Superior temporal gyrus (tissue), 1 donor: ENCODE results near the gene SEMA4D.
"Not testable (repeated sequence)": the region's sequence is repeated elsewhere in the genome, so short reads cannot be mapped to it uniquely, and the experiment has no call there.

ENCODE experiments used
- DNase-seq: peaks from one replicate; pipeline ENCODE4 v3.0.0-alpha.2; 2016; ENCODE audit errors: extremely low spot score

Gene SEMA4D

GRCh38 chr9:89482056-89482851, 15.7 kb downstream of the SEMA4D start:
- peak; percentile 79 for DNase-seq

DNA sequence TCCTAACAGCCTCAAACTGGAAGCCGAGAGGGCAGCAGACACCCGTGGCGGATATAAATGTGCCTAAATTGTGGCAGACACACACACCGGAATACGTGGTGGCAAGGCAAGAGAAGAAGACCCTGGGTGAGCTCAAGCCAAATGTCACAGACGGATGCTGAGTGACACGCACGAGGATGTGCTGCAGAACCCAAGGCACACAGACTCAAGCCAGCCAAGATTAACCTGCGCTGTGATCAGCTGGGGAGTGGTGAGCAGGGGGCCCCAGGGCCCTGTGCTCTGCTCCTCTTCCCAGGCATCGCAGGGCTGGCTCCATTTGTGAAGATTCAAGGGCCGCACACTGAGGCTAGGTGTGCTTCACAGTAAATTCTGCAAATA, 16.4 kb downstream of the SEMA4D start:
- no peak for DNase-seq

DNA sequence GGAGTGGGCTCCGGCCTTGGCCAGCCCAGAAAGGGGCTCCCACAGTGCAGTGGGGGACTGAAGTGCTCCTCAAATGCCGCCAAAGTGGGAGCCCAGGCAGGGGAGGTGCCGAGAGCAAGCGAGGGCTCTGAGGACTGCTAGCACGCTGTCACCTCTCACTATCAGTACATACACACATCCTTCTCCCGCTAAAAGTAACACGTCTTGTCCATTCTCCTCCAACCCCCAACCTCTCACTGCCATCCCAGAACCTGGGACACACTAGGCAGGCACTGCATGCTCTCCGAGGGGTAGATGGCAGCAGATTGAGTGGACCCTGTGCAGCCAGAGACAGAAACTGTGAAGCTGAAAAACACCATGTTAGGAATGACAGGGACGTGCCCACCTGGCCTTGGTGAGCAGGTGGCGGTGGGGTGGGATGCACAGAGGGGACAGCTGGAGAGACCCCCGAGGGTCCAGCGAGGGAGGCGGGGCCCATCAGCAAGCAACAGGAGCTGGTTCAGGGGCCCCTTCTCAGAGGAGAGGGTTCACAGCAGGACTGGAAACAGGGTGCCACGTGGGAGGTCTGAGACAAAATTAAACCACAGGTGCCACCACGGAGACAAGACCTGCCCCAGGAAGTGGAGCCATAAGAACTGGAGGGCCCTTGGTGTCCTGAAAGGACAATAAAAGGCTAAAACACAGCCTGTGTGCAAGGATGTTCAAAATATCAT, 16.9 kb downstream of the SEMA4D start:
- DNase-seq: no peak

DNA sequence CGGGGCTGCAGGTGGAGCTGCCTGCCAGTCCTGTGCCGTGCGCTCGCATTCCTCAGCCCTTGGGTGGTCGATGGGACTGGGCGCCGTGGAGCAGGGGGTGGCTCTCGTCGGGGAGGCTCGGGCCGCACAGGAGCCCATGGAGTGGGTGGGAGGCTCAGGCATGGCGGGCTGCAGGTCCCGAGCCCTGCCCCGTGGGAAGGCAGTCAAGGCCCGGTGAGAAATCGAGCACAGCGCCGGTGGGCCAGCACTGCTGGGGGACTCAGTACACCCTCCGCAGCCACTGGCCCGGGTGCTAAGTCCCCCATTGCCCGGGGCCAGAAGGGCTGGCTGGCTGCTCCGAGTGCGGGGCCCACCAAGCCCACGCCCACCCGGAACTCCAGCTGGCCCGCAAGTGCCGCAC, 17.5 kb downstream of the SEMA4D start:
- DNase-seq: not testable (repeated sequence)

DNA sequence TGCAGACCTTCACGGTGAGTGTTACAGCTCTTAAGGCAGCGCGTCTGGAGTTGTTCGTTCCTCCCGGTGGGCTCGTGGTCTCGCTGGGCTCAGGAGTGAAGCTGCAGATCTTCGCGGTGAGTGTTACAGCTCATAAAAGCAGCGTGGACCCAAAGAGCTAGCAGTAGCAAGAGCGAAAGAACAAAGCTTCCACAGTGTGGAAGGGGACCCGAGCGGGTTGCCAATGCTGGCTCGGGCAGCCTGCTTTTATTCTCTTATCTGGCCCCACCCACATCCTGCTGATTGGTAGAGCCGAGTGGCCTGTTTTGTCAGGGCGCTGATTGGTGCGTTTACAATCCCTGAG, 18.3 kb downstream of the SEMA4D start:
- DNase-seq: not testable (repeated sequence)

DNA sequence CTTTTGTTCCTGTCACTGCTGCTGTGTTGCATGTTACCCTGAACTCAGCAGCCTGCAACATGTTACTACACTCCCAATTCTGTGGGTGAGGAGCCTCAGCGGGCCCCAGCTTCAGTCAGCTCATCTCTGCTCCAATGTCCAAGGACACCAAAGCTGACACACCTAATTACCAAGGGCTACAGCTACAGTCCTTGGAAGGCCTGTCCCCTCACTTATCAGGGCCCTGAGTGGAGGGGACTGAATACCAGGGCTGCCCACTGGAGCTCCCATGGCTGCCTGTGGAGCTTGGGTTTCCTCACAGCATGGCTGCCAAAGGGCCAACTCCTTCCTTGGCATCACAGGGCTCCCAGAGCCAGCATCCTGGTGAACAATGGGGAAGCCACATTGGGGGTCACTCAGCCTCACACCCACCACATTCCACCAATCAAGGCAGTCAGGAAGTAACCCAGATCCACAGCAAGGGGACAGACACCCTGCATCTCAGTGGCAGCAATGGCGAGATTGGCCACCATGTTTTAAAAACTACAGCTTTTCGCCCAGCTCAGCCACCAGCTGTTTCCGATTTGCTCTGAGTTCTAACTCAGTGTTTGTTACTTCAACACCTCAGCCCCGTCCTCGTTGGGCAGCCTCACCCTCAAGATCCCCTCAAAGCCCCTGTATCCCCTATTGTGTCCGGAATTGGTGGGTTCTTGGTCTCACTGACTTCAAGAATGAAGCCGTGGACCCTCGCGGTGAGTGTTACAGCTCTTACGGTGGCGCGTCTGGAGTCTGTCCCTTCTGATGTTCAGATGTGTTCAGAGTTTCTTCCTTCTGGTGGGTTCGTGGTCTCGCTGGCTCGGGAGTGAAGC, 18.9 kb downstream of the SEMA4D start:
- no peak for DNase-seq

- no peak for DNase-seq
Observed at GRCh38 chr9:89477811-89478630, 19.9 kb downstream of the SEMA4D start.

- no peak for DNase-seq
Observed at GRCh38 chr9:89477384-89477783, 20.5 kb downstream of the SEMA4D start.

GRCh38 chr9:89476546-89476945, 21.4 kb downstream of the SEMA4D start:
- no peak for DNase-seq

DNA sequence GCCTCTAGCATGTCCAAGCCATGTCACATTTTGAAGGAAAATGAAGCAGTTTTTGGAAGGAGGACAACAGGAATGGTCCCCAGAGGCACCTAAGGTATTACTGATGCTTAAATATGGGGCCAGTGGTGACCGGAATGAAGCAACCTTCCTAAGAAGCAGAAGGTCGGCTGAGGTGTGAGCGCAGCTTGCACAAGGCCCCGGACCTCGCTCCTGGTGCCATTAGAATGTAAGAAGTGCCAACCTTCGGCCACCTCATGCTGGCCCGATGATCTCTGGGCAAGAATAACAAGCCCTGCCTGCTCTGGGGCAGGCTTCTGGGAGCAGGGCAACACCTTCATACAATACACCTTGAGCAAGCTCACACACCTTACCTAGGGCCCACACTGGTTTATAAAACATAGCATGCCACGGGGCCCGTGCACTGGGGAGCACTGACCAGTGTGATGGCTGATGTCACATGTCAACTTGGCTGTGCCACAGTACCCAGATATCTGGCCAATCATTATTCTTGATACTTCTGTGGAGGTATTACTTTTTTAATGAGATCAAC, 21.9 kb downstream of the SEMA4D start:
- no peak for DNase-seq

DNA sequence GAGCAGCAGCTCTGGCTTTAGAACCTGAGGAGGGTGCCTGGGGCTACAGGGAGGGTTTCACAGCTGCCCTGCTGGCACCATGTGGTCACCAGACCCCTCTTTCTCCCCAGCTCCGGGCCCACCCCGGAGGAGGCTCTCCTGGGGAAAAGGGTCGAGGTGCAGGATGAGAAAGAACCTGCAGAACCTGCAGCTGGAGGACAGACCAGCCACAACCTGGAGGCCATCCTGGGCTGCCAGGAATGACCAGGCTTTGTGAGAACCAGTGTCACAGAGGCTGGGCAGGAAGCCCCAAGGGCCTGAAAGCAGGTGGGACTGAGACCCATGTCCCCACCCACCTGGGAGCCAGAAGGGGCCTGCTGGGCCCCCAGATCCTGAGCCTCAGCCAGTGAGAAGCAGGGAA, 23.0 kb downstream of the SEMA4D start:
- no peak for DNase-seq

- DNase-seq: no peak
Observed at GRCh38 chr9:89473762-89474469, 24.0 kb downstream of the SEMA4D start.

DNA sequence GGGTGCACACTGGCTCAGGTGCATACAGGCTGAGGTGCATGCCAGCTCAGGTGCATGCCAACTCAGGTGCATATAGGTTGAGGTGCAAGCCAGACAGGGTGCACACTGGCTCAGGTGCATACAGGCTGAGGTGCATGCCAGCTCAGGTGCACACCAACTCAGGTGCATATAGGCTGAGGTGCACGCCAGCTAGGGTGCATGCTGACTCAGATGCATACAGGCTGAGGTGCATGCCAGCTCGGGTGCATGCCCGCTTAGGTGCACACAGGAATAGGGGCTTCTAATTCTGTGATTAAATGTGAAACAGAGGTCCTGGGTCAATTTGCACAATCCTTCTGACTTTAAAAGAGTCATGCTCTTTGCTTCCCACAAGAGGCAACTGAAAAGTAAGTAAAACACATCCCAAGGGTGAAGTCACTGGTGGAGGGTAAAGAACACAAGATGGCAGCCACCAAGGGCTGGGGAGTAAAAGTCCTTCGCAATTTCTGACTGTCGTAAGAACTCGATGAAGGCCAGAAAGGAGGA, 26.1 kb downstream of the SEMA4D start:
- not testable (repeated sequence) for DNase-seq

DNA sequence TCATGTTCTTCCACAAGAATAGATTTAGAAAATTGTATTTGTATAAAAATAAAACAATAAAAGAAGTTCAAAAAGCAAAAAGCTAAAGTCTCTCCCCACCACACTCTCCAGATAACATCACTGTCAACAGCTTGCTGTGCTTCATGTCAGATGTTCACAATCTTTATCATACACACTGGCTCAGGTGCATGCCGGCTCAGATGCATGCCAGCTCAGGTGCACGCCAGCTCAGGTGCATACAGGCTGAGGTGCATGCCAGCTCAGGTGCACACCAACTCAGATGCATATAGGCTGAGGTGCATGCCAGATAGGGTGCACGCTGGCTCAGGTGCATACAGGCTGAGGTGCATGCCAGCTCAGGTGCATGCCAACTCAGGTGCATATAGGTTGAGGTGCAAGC, 26.5 kb downstream of the SEMA4D start:
- DNase-seq: no peak

GRCh38 chr9:89470224-89470839, 27.6 kb downstream of the SEMA4D start:
- DNase-seq: no peak

- DNase-seq: no peak
Observed at GRCh38 chr9:89469003-89469402, 28.9 kb downstream of the SEMA4D start.

DNA sequence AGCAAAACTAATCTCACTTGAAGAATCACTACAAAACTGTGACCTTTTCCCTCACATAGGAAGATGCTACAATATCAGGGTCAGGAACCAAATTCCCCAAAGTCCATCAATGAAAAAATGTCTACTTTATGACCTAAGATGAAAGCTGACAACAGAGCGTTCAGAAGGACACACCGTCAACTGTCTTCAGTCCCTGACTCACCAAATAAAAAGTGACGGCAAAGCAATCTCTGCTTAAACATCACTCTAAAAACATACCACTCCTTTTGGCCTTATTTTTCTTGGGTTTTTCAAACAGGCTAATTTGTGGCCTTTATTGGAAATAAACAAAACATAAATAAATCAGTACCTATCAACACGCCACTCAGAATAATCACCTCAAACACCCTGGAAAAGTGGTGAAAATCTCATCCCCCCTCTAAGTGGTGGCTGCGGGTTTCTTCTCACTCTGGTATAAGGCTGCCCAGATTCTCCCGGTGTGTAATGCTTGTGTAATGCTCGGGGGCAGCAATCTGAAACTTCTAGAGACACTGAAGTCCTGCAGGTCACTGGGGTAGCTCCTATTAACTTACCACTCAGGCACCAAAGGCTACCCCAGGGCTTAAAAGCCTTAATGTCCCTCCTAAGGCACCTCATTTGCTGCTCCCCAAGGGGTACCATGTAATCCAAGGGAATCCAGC, 29.5 kb downstream of the SEMA4D start:
- no peak for DNase-seq

DNA sequence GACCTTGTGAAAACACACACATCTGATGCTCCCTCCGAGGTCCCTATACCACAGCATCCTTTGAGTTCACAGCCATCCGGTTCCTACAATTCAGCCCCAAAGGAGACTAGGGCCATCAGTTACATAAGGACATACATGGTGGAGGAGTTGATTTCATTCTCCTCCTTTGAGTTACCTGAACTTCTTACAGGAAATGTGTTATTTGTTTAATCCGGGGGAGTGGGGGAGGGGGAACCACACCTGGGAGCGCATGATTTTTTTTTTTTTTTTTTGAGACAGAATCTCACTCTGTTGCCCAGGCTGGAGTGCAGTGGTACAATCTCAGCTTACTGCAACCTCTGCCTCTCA, 30.7 kb downstream of the SEMA4D start:
- DNase-seq: no peak

DNA sequence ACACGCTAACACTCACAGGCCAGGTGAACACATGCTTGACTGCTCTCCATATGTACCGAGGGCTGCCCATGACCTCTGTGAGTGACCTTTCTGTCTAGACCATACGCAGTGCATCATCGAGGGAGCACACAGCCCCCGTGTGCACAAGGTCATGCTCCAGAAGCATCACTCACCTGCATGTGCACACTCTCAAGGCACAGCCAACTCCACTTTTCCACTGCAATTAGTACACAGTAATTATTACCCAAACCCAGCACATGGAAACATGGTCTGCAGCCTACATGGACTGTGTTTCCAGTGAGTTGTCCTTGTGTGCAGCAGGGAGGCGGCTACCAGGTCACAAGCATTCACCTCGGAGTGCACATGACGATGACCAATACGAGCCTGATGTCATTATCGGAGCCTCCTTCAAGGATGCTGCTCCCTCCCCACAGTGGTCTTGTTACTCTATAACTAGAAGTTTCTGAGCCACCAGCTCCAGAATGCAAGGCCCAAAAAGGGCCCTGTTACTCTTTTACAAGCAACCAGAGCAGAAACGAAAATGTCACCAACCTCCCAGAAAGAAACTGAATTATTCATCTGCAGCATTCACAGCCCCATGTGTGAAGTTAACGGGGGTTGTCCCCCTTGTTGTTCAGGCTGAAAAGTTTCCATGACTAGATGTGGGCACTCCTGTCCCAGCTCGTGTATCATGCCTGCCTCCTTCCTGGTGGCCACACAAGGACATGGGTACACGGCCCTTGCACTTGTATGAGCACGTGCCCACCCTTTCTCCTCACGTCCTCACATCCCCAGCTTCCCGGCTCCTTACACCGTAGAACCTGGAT, 31.2 kb downstream of the SEMA4D start:
- DNase-seq: no peak
